Putamen (tissue), 1 donor: Measurements from ENCODE around the gene EIPR1.
A peak's percentile ranks its signal among the peaks of the same experiment; 100 is the strongest.

Experiments
- DNase-seq: peaks from one replicate; pipeline ENCODE4 v3.0.0-alpha.2; 2016; ENCODE audit warnings: low spot score

The EIPR1 gene

DNA sequence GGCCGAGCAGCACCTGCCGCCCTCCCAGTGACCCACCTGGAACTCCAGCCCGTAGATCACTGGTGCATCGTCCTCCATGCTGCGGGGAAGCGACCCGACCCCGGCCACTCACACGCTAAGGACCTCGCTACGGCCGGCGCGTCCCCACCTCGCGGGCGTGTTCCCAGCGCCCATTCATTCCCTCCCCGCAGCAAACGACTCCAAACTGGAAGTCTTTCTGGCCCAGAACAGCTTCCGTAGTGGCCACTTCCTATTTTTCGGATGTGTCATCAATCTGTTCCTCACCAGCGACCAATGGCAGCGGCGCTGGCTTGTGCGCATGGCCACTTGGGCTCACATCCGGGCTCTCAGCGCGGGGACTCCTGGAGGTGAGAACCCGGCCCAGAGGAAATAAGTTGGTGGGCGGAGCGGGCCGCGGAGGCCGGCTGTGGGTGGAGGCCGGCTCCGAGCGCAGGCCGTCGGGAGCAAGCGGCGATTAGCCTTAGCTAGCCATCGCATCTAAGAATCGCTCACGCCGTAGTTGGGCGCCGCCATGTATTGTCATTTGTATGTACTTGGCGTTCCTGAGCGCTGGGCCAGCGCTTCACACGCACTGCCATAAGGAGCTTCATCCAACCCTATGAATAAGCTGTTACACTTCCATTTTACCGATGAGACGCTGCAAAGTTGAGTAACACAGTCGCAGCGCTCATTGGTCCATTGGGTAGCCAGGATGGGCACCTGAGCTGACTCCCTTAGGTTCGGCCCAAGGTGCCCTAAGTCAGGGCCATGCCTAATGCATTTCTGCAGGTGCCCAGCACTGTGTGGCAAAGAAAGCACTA lies at the start of gene EIPR1:
TSS of gene EIPR1 (minus strand) at position 207 of the 821 bp plus-strand sequence. CDS start at position 78, 129 bp downstream.
- peak; percentile 98 for DNase-seq

GRCh38 chr2:3427272-3427671 lies 49.7 kb upstream of the EIPR1 start:
- DNase-seq = no peak

- DNase-seq = no peak
Measured at GRCh38 chr2:3426615-3427014, 49.0 kb upstream of the EIPR1 start.

GRCh38 chr2:3424171-3424795 lies 46.7 kb upstream of the EIPR1 start:
- no peak for DNase-seq

DNA sequence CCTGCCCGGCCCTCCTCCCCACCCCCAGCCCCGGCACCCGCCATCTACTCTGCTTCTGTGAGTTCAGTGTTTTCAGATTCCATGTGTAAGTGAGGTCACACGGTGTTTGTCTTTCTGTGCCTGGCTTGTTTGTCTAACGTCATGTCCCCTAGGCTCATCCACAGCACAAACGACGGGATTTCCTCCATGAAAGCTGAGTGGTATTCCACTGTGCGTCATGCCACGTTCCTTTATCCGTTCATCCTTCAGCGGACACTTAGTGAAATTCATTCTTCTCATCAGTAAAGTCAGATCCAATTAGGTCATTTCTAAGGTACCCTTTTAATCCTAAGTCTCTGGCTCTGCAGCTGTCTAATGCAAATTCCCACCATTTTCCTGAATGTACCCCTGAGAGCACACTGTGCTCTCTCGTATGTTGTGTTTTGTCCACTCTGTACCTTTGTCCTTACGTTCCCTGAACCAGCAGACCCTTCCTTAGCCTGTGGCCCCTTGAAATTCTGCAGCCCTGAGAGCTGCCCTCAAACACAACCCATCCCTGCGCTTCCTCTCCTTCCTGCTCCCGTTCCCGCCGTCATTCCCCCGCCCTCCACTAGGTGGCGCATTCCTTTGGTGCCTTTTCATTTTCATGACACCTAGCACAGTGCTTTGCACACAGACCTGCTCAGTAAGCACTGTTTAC lies 46.0 kb upstream of the EIPR1 start:
- DNase-seq = no peak

GRCh38 chr2:3422161-3422779 lies 44.7 kb upstream of the EIPR1 start:
- no peak for DNase-seq

GRCh38 chr2:3421580-3421979 lies 44.0 kb upstream of the EIPR1 start:
- DNase-seq = no peak

DNA sequence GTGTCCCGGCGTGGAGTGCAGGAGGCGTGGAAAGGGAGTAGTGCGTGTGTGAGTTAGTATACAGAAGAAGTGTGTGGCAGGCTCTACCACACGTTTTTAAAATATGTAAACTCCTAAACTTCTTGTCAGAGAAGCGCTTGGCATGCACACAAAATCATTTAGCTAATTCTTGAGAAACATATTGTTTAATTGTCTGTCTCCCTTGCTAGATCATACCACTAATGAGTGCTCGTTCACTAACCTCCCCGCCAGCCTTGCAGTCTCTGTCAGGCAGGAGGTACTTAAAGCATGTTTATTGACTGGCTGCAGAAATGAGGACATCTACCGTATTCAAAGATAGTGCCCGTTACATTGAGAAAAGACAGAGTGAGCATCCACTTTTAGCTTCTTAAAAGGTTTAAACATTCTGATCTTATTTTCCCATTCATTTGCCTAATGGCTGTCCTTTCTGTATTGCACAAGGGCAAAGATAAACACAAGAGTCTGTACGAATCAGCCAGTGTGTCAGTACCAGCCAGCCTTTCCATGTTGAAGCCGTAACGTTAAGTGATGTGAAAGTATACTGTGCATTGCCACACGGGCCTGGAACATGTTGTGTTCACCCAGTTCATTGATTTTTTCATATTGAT lies 43.3 kb upstream of the EIPR1 start:
- no peak for DNase-seq

DNA sequence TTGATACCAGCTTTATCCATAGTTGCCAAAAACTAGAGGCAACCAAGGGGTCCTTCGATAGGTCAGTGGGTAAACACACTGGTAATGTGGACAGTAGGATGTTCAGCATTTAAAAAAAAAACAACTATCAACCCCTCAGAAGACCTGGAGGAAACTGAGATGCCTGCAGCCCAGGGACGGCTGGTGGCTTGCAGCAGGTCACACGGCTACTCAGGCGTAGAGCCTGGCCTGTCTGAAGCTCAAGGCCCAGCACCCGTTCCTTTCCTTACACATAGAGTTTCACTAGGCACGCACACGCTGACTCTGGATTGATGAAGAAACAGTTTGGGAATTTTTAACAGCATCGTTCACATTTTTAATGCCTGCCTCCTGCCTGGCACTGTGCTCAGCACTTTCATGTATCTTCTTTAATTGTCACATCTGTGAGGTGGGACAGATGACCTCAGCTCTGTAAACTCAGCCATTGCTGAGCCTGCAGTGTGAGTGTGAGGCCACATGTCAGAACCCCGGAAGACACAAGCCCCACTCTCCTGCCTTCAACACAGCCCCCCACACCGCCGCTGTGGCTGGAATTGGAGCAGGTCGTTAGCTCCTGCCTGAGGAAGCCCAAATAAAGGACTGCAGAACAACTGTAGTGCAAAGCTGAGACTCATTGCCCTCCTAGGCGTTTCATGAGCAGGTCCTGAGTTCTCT lies 42.6 kb upstream of the EIPR1 start:
- DNase-seq = no peak

- no peak for DNase-seq
Measured at GRCh38 chr2:3418766-3419404, 41.3 kb upstream of the EIPR1 start.

DNA sequence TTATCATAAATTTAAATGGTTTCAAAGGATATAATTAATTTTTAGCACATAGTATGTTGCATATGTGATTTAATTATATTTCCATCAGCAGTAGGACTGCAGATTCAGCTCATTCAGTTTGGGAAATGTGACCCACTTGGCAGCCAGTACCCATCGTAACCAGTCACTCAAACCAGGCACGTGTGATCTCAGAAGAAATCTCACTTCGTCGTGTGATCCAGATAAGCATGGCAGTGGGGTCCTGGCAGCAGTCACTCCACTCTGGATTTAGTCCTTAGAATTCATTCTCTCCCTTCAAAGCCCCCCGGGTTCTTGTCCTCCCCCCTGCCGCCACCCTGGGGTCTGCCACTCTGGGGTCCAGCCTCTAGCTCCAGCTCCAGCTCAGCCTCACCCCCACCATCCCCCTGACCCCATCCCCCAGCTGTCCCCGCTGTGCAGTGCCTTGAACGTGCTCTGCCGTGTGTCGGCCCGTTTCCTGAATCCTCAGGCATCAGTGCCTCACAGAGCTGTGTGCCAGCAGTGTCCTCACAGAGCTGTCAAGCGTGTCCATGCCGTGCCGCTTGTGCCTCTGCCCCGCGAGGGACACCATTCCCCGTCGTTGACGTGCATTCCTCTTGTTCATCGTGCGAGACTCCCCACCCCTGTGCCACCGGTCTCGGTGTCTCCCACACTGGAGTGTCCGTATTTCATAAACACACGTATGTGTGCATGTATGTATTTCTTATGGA lies 36.7 kb upstream of the EIPR1 start:
- no peak for DNase-seq

DNA sequence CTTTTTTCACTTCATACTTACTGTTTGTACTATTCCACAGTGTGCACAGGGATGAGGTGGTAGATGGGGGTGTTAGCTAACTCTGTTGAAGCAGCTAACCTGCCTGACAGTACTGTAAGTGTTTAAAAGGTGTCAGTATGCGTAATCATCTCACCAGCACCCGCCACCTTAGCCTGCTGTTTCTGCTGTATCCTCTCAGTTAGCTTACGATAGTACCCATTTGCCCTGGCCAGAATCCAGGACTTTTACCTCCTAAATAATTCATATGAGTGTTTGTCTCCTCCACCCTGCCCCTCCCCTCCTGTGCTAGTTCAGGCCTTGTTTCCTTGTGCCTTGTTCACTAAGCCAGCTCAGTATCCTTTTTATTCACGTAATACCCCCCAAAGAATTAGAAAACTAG lies 36.1 kb upstream of the EIPR1 start:
- DNase-seq = no peak

DNA sequence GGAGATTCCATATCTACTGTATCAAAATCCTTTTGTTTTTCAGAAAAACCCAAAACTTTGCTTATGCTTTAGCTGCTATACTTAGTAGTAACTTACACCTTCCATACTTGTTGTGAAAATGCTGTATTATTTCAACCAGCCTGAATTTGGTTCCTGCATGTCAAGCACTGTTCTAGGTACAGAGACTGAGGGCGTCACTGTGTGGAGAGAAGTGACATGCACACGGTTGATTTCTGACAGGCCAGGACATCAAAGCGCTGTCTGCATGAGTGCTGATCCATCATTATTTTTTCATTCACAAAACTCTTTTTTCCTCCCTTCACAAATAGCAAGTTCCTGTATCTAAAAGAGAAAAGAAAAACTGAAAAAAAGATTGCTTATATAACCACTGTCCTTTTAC lies 33.5 kb upstream of the EIPR1 start:
- DNase-seq = no peak

DNA sequence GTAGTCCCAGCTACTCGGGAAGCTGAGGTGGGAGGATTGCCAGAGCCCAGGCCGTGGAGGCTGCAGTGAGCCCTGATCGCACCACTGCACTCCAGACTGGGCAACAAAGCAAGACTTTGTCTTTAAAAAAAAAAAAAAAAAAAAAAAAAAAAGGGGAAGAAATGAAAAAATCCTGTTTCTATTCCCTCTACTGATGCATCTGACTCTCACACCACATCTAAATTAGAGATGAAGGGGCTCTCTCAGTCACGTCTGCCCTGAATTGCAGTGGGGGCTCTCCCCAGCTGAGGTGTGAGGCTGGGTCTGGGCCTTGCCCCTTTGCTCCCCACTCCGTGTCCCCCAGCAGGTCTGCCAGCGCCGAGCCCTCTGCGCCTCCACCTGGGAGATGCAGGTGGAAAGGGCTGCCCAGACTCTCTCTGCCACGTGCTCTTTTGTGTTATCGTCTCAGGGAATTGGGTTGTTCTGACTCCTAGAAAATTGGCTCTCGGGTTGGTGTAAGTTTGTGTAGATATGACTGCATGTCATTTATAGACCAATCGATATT lies 32.1 kb upstream of the EIPR1 start:
- DNase-seq = no peak

GRCh38 chr2:3408781-3409180 lies 31.2 kb upstream of the EIPR1 start:
- no peak for DNase-seq

GRCh38 chr2:3406501-3406900 lies 28.9 kb upstream of the EIPR1 start:
- no peak for DNase-seq

DNA sequence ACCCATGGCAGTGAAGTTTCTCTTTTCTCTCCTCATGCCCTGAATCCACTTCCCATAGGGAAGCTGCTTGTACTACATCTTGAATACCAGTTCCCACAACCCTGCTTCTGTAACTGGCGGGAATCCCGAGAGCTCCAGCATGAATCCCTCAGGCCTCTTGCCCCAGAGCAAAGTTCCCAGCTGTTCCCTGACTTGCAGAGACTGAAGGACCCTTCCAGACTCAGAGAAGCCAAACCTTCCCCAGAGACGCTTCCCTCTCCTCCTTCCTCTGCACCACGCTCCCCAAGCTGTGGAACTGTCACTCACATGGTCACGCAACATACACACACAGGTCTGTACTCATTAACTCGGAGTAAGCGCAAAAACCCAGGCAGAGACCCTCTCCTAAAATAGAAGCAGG lies 28.3 kb upstream of the EIPR1 start:
- DNase-seq = no peak

DNA sequence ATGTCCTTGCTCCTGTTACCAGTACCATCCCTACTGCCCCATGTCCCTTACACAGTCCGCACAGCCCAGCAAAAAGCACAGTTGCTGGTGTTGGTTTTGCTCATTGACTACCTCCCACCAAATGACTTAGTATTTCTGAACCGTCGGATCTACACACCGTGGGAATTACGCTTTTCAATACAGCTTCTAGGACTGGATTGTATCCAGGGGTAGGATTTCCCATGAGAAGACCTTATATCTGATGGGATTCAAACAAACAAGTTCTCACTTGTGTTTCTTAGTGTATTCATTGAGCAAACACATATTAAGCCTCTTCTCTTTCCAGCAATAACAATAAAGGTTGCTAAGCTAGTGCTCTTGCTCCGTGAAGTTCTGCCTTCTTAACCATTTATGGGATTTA lies 27.7 kb upstream of the EIPR1 start:
- DNase-seq = no peak

GRCh38 chr2:3404349-3404894 lies 26.8 kb upstream of the EIPR1 start:
- DNase-seq = no peak
